Gastroesophageal sphincter (tissue), 4 donors: Measurements from ENCODE around the gene SLC12A1. TPM values are rescaled to one million over a fixed set of nuclear protein-coding genes. Genes with fewer than 3 reads are reported as not detected.

Experiments used
- ATAC-seq: fragments of 150-250 bp; one replicate; pipeline ENCODE4 v1.9.1; 2016; ENCODE audit warnings: mild to moderate bottlenecking, moderate library complexity
- H3K27ac ChIP-seq, 4 donors: fragments of 200-600 bp; sonication (generic) in 3 of 4; 1 replicate in 3 of 4; 2 replicates in 1 of 4; pipeline ENCODE4 v1.5.1; 2016 to 2019
- H3K27me3 ChIP-seq: fragments of 200-600 bp; sonication (generic); one replicate; pipeline ENCODE4 v1.5.1; 2019
- H3K36me3 ChIP-seq, 2 donors: fragments of 200-600 bp; sonication (generic); one replicate each; pipeline ENCODE4 v1.5.1; 2019; ENCODE audit warnings: control low read depth in 1 of 2
- H3K4me1 ChIP-seq, 3 donors: fragments of 200-600 bp; sonication (generic); 1 replicate in 2 of 3; 2 replicates in 1 of 3; pipeline ENCODE4 v1.5.1; 2016 to 2019; ENCODE audit warnings: control low read depth in 2 of 3
- H3K4me3 ChIP-seq, 2 donors: fragments of 200-600 bp; sonication (generic); one replicate each; pipeline ENCODE4 v1.5.1; 2019; ENCODE audit warnings: mild to moderate bottlenecking in 1 of 2, moderate library complexity in 1 of 2
- H3K9me3 ChIP-seq, 3 donors: fragments of 200-600 bp; sonication (generic); one replicate each; pipeline ENCODE4 v1.5.1; 2017 to 2019; ENCODE audit warnings: control low read depth in 2 of 3
- CTCF ChIP-seq, 4 experiments: fragments of 200-600 bp in 2 of 4; fragments of 450-650 bp in 2 of 4; sonication (generic) in 1 of 4; IDR thresholded peaks; one replicate each; pipeline ENCODE4 v1.5.1; 2017 to 2019; ENCODE audit warnings: antibody characterized with exemption in 4 of 4, mild to moderate bottlenecking in 2 of 4, moderate library complexity in 2 of 4
- EP300 ChIP-seq: sonication (generic); formaldehyde crosslinking; IDR thresholded peaks from one replicate; pipeline ENCODE4 v1.6.1; 2017; ENCODE audit warnings: antibody characterized with exemption, mild to moderate bottlenecking
- POLR2A ChIP-seq, 2 donors: fragments of 450-650 bp; IDR thresholded peaks; one replicate each; pipeline ENCODE4 v1.6.1; 2017; ENCODE audit warnings: antibody characterized with exemption in 2 of 2, mild to moderate bottlenecking in 2 of 2, moderate library complexity in 1 of 2
- POLR2AphosphoS5 ChIP-seq: sonication (generic); formaldehyde crosslinking; IDR thresholded peaks from one replicate; pipeline ENCODE4 v1.6.1; 2017; ENCODE audit warnings: antibody characterized with exemption
- WGBS, 2 donors: methylation state at CpG; one replicate each; pipeline ENCODE4 v1.1.5; 2018; ENCODE audit warnings: low coverage in 1 of 2; 5-methylcytosine and 5-hydroxymethylcytosine counted together
- total RNA-seq, 4 donors: library from RNA; depleted of rRNA; stranded (reverse); fragments of >200 nt; gene quantifications; one replicate each; pipeline ENCODE4 v1.1.0, GENCODE V29; 2016

Gene SLC12A1
- total RNA-seq, 4 donors from 2014 or later = not detected

- Histone ChIP-seq H3K4me3 (no peak overlapping the region), H3K4me1 (no peaks in the 10 kb centered on the region), H3K36me3 (no peaks in the 10 kb centered on the region), H3K9me3 (no peaks in the 10 kb centered on the region), H3K27ac (no peak overlapping the region), H3K27me3 (no peaks in the 10 kb centered on the region)
- WGBS, 2 donors = 72 to 88% methylated on average over 3 to 4 of the region's 4 CpGs
- no peak for TF ChIP-seq POLR2AphosphoS5
- no peak for TF ChIP-seq CTCF (IDR thresholded peaks at IDR 0.05)
- TF ChIP-seq EP300 = no peak
- TF ChIP-seq POLR2A (IDR thresholded peaks at IDR 0.05) = no peak
- no peak for ATAC-seq
Observed at GRCh38 chr15:48292458-48292857, 86.4 kb downstream of the SLC12A1 start.

GRCh38 chr15:48297668-48298067, 91.6 kb downstream of the SLC12A1 start:
- Histone ChIP-seq H3K36me3 (no peaks in the 10 kb centered on the region), H3K9me3 (no peaks in the 10 kb centered on the region), H3K27ac (no peak overlapping the region), H3K4me3 (no peak overlapping the region), H3K27me3 (no peaks in the 10 kb centered on the region), H3K4me1 (no peaks in the 10 kb centered on the region)
- TF ChIP-seq EP300 (no peak), POLR2AphosphoS5 (no peak), CTCF (IDR thresholded peaks at IDR 0.05) (no peak), POLR2A (IDR thresholded peaks at IDR 0.05) (no peak)
- WGBS, 2 donors = 67 to 92% methylated on average over 1 to 2 of the region's 2 CpGs
- ATAC-seq = no peak

- no peaks in the 10 kb centered on the region for H3K27me3 ChIP-seq
- H3K4me3 ChIP-seq = no peak overlapping the region
- no peak overlapping the region for H3K27ac ChIP-seq
- H3K4me1 ChIP-seq = no peaks in the 10 kb centered on the region
- ATAC-seq = no peak
- no peak for TF ChIP-seq CTCF (IDR thresholded peaks at IDR 0.05)
- TF ChIP-seq POLR2A (IDR thresholded peaks at IDR 0.05) = no peak
- TF ChIP-seq POLR2AphosphoS5 = no peak
- no peak for TF ChIP-seq EP300
- 38 to 53% methylated on average over 2 of the region's 2 CpGs for WGBS, 2 donors
- H3K9me3 ChIP-seq = no peaks in the 10 kb centered on the region
- no peaks in the 10 kb centered on the region for H3K36me3 ChIP-seq
Observed at GRCh38 chr15:48298914-48299313, 92.8 kb downstream of the SLC12A1 start.

- no peak for ATAC-seq
Observed at GRCh38 chr15:48300038-48300437, 93.9 kb downstream of the SLC12A1 start.

More at GRCh38 chr15:48300038-48300437, 93.9 kb downstream of the SLC12A1 start:
- Histone ChIP-seq H3K27me3 (no peaks in the 10 kb centered on the region), H3K4me1 (no peaks in the 10 kb centered on the region), H3K4me3 (no peak overlapping the region), H3K36me3 (no peaks in the 10 kb centered on the region), H3K9me3 (no peaks in the 10 kb centered on the region), H3K27ac (no peak overlapping the region)
- no peak for TF ChIP-seq EP300
- no peak for TF ChIP-seq CTCF (IDR thresholded peaks at IDR 0.05)
- no peak for TF ChIP-seq POLR2AphosphoS5
- no peak for TF ChIP-seq POLR2A (IDR thresholded peaks at IDR 0.05)
- 87 to 91% methylated on average over 5 of the region's 5 CpGs for WGBS, 2 donors
